Measurements from ENCODE around the gene CRAMP1. TPM values are rescaled to one million over a fixed set of nuclear protein-coding genes. Genes with fewer than 3 reads are reported as not detected.

CRAMP1 gene
- total RNA-seq, 1 donor from 2014 or later, result 10.7 TPM

GRCh38 chr16:1631230-1631629, 19.1 kb downstream of the CRAMP1 start:
- no peaks in the 10 kb centered on the region for H3K27me3 ChIP-seq (ENCODE audit: control insufficient read depth, insufficient read depth, low read length)
- no peak overlapping the region for H3K4me3 ChIP-seq (ENCODE audit: low read depth, low read length)
- DNase-seq (ENCODE audit: low read depth), result no peak
- peaks cover 2% of the 10 kb centered on the region for H3K36me3 ChIP-seq (ENCODE audit: control insufficient read depth, insufficient read depth, low read length)
- no peak for TF ChIP-seq CTCF (IDR thresholded peaks at IDR 0.05; ENCODE audit: insufficient read depth, low read length, poor library complexity, severe bottlenecking)

GRCh38 chr16:1631931-1632637, 19.9 kb downstream of the CRAMP1 start:
- Histone ChIP-seq H3K27me3 (ENCODE audit: control insufficient read depth, insufficient read depth, low read length) (no peaks in the 10 kb centered on the region), H3K4me3 (ENCODE audit: low read depth, low read length) (no peak overlapping the region), H3K36me3 (ENCODE audit: control insufficient read depth, insufficient read depth, low read length) (peaks cover 2% of the 10 kb centered on the region)
- DNase-seq (ENCODE audit: low read depth), result no peak
- no peak for TF ChIP-seq CTCF (IDR thresholded peaks at IDR 0.05; ENCODE audit: insufficient read depth, low read length, poor library complexity, severe bottlenecking)

GRCh38 chr16:1632638-1632970, 20.4 kb downstream of the CRAMP1 start:
- DNase-seq (ENCODE audit: low read depth), result no peak
- TF ChIP-seq CTCF (IDR thresholded peaks at IDR 0.05; ENCODE audit: insufficient read depth, low read length, poor library complexity, severe bottlenecking), result no peak
- peaks cover 2% of the 10 kb centered on the region for H3K36me3 ChIP-seq (ENCODE audit: control insufficient read depth, insufficient read depth, low read length)
- H3K4me3 ChIP-seq (ENCODE audit: low read depth, low read length), result no peak overlapping the region
- no peaks in the 10 kb centered on the region for H3K27me3 ChIP-seq (ENCODE audit: control insufficient read depth, insufficient read depth, low read length)

- TF ChIP-seq CTCF (IDR thresholded peaks at IDR 0.05; ENCODE audit: insufficient read depth, low read length, poor library complexity, severe bottlenecking), result no peak
- Histone ChIP-seq H3K4me3 (ENCODE audit: low read depth, low read length) (no peak overlapping the region), H3K36me3 (ENCODE audit: control insufficient read depth, insufficient read depth, low read length) (peaks cover 2% of the 10 kb centered on the region), H3K27me3 (ENCODE audit: control insufficient read depth, insufficient read depth, low read length) (no peaks in the 10 kb centered on the region)
- no peak for DNase-seq (ENCODE audit: low read depth)
Observed at GRCh38 chr16:1633310-1633709, 21.1 kb downstream of the CRAMP1 start.

GRCh38 chr16:1634541-1634940, 22.4 kb downstream of the CRAMP1 start:
- no peaks in the 10 kb centered on the region for H3K27me3 ChIP-seq (ENCODE audit: control insufficient read depth, insufficient read depth, low read length)
- no peak for TF ChIP-seq CTCF (IDR thresholded peaks at IDR 0.05; ENCODE audit: insufficient read depth, low read length, poor library complexity, severe bottlenecking)
- H3K36me3 ChIP-seq (ENCODE audit: control insufficient read depth, insufficient read depth, low read length), result peaks cover 2% of the 10 kb centered on the region
- no peak overlapping the region for H3K4me3 ChIP-seq (ENCODE audit: low read depth, low read length)
- DNase-seq (ENCODE audit: low read depth), result no peak

- peaks cover 2% of the 10 kb centered on the region for H3K36me3 ChIP-seq (ENCODE audit: control insufficient read depth, insufficient read depth, low read length)
- TF ChIP-seq CTCF (IDR thresholded peaks at IDR 0.05; ENCODE audit: insufficient read depth, low read length, poor library complexity, severe bottlenecking), result no peak
- no peak for DNase-seq (ENCODE audit: low read depth)
- H3K4me3 ChIP-seq (ENCODE audit: low read depth, low read length), result no peak overlapping the region
- H3K27me3 ChIP-seq (ENCODE audit: control insufficient read depth, insufficient read depth, low read length), result no peaks in the 10 kb centered on the region
Observed at GRCh38 chr16:1635070-1635469, 22.9 kb downstream of the CRAMP1 start.

Measured in kidney epithelial cell (primary cell).